ENCODE data around the gene CPN2. TPM values are rescaled to one million over a fixed set of nuclear protein-coding genes. Genes with fewer than 3 reads are reported as not detected.

The CPN2 gene
- total and polyA plus RNA-seq, 2 of the 13 experiments (the other 11 are each of a cell fraction or from before 2014, with no cell fraction given) = 26.7 to 27.7 TPM

GRCh38 chr3:194351080-194351672 is at the start of gene CPN2 (continued):
- TF ChIP-seq RAD21 (CRISPR knock-in tag; IDR thresholded peaks at IDR 0.05) (no peak), KLF12 (CRISPR knock-in tag; IDR thresholded peaks at IDR 0.05; ENCODE audit: borderline replicate concordance) (0 out of 2 replicates have a peak, but pooled peaks have one; percentile 65), ZNF563 (CRISPR knock-in tag; IDR thresholded peaks at IDR 0.05) (peak; percentile 68; the same call in 1 of the 2 replicates), ZNF230 (CRISPR knock-in tag; IDR thresholded peaks at IDR 0.05) (peak; percentile 68; the same call in 1 of the 2 replicates), DZIP1 (CRISPR knock-in tag; IDR thresholded peaks at IDR 0.05) (no peak), PHF8 (CRISPR knock-in tag; IDR thresholded peaks at IDR 0.05) (peak; percentile 83), NFIC (IDR thresholded peaks at IDR 0.05; ENCODE audit: low read length) (no peak), HNF4G (IDR thresholded peaks at IDR 0.05; ENCODE audit: borderline replicate concordance, low read depth, low read length) (peak; percentile 76), HNF4G (CRISPR knock-in tag; IDR thresholded peaks at IDR 0.05; ENCODE audit: borderline replicate concordance, low read depth) (peak; percentile 74; the same call in 1 of the 2 replicates), SRF (IDR thresholded peaks at IDR 0.05; ENCODE audit: low read depth, low read length) (no peak), ZNF136 (CRISPR knock-in tag; IDR thresholded peaks at IDR 0.05; ENCODE audit: low read depth) (no peak), ZIK1 (CRISPR knock-in tag; IDR thresholded peaks at IDR 0.05; ENCODE audit: borderline replicate concordance, low read depth) (no peak), ZNF329 (CRISPR knock-in tag; IDR thresholded peaks at IDR 0.05; ENCODE audit: low read depth) (no peak), SETDB1 (CRISPR knock-in tag; IDR thresholded peaks at IDR 0.05; ENCODE audit: borderline replicate concordance) (no peak), ZNF343 (CRISPR knock-in tag; IDR thresholded peaks at IDR 0.05) (0 out of 2 replicates have a peak, but pooled peaks have one; percentile 60), POLR2A (IDR thresholded peaks at IDR 0.05; ENCODE audit: insufficient read depth in 1 of 2, low read depth in 2 of 2, low read length in 2 of 2) (peak; percentile 83 to 88), GATA4 (IDR thresholded peaks at IDR 0.05; ENCODE audit: borderline replicate concordance, low read depth) (0 out of 2 replicates have a peak, but pooled peaks have one; percentile 31), ZNF7 (CRISPR knock-in tag; IDR thresholded peaks at IDR 0.05) (no peak)
- TF ChIP-seq, protein P1, sequence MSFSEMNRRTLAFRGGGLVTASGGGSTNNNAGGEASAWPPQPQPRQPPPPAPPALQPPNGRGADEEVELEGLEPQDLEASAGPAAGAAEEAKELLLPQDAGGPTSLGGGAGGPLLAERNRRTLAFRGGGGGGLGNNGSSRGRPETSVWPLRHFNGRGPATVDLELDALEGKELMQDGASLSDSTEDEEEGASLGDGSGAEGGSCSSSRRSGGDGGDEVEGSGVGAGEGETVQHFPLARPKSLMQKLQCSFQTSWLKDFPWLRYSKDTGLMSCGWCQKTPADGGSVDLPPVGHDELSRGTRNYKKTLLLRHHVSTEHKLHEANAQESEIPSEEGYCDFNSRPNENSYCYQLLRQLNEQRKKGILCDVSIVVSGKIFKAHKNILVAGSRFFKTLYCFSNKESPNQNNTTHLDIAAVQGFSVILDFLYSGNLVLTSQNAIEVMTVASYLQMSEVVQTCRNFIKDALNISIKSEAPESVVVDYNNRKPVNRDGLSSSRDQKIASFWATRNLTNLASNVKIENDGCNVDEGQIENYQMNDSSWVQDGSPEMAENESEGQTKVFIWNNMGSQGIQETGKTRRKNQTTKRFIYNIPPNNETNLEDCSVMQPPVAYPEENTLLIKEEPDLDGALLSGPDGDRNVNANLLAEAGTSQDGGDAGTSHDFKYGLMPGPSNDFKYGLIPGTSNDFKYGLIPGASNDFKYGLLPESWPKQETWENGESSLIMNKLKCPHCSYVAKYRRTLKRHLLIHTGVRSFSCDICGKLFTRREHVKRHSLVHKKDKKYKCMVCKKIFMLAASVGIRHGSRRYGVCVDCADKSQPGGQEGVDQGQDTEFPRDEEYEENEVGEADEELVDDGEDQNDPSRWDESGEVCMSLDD (CRISPR knock-in tag; IDR thresholded peaks at IDR 0.05; ENCODE audit: borderline replicate concordance) = 0 out of 2 replicates have a peak, but pooled peaks have one; percentile 38
- TF ChIP-seq, protein P2, sequence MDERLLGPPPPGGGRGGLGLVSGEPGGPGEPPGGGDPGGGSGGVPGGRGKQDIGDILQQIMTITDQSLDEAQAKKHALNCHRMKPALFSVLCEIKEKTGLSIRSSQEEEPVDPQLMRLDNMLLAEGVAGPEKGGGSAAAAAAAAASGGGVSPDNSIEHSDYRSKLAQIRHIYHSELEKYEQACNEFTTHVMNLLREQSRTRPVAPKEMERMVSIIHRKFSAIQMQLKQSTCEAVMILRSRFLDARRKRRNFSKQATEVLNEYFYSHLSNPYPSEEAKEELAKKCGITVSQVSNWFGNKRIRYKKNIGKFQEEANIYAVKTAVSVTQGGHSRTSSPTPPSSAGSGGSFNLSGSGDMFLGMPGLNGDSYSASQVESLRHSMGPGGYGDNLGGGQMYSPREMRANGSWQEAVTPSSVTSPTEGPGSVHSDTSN (CRISPR knock-in tag; IDR thresholded peaks at IDR 0.05) = no peak
- TF ChIP-seq, protein P3, sequence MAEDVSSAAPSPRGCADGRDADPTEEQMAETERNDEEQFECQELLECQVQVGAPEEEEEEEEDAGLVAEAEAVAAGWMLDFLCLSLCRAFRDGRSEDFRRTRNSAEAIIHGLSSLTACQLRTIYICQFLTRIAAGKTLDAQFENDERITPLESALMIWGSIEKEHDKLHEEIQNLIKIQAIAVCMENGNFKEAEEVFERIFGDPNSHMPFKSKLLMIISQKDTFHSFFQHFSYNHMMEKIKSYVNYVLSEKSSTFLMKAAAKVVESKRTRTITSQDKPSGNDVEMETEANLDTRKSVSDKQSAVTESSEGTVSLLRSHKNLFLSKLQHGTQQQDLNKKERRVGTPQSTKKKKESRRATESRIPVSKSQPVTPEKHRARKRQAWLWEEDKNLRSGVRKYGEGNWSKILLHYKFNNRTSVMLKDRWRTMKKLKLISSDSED (CRISPR knock-in tag; IDR thresholded peaks at IDR 0.05) = no peak
